Amygdala (tissue), 56 donors: ENCODE measurements around the gene SEC22A.

Experiments
- DNase-seq, 56 donors: peaks; one replicate each; lab custom pipeline; 2025; lab: John Stamatoyannopoulos, UW

Gene SEC22A

DNA sequence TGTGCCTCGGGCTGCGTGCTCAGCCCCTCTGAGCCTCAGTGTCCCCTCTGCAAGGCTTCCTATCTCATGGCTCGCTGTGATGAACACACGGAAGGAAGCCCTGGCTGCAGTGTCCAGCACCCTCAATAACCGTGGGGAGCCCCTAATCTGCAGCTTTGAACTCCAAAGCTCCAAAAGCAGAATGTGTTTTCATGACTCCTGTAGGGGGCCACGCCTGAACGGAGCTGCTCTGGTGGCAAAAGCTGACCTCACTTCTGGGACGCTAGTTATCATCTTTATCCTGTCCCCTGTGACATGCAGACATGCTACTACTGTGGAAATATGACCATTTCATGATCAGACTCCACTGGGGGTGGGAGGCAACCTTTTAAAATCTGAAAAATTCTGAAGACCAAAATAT is 98.8 kb downstream of the SEC22A start:
- no peak for DNase-seq

DNA sequence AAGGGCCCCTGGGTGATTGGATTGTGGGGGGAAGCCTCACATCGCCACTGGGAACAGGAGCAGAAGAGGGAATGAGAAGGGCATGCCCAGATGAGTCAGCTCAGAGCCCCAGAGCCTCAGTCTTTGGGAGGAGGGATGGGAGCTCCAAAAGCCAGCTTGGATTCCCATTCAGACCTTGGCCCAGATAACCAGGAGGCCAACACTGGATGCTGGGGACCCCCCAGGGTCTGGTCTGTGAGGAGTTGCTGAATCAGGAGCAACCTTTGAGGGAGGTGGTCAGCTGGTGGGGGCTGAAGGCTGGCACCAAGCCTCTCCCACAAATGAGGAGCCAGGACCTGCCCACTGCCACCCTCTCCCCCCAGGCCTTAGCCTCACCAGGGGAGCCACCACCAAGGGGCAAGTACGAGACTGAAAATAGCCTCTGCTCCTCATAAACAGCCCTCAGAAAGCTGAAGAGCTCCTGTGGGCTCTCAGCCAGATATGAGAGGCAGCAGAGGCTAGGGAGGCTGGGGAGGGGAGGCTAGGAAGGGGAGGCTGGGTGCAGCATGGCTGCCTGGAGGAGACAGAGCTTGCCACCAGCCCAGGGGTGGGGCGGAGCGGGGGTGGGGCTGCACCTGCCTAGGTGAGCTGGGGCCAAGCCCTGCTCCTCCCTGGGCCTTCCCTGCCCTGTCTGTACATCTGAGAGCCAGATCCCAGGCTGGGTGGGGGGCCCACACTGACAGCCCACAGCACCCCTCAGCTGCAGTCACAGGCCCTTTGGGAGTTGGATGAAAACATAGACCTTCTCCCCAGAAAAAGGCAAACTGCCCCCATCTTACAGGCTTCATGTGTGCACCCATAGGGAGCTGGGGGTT is 99.8 kb downstream of the SEC22A start:
- no peak for DNase-seq

DNA sequence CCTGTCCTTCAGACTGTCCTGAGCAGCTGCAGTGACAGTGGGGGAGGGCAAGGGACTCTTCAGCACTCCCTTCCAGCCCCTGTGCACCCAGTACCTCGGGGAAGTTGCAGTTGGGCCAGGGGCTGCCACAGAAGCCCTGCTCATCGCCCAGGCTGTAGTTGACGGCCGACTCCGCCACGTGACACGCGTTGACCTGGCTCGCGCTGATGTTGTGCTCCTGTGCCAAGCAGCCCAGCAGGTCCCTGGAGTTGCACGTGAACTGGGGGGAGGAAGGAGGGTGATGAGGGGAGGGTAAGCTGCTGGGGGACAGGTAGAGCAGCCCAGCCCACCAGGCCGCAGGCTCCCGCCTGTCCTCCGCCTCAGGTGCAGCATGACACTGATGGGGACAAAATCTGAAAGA is 101.2 kb downstream of the SEC22A start:
- no peak for DNase-seq

DNA sequence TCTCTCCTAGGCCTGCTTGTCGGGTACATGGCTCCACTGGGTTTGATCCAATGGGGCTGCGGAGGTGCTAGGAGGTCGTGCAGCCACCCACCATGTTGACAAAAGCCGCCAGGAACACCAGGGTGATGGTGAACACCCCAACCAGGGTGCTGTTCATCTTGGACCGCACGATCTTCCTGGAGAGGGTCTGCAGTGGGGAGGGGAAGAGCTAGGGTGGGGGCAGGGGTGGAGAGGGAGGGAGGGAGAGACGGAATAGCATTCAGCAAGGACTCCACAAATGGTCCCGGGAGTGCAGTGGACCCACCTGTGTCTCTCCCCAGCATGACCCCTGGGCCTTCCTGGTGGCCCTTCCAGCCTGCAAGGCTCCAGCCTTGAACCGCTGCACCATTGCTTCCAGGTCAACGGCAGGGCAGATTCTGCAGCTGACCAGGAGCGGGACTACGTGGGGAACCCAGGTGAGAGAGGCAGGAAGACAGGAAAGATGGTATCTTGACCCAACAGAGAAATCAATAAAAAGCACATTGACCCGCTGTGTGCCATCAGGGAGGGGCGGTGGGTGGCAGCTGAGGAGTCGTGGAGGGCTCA is 102.3 kb downstream of the SEC22A start:
- DNase-seq = no peak

DNA sequence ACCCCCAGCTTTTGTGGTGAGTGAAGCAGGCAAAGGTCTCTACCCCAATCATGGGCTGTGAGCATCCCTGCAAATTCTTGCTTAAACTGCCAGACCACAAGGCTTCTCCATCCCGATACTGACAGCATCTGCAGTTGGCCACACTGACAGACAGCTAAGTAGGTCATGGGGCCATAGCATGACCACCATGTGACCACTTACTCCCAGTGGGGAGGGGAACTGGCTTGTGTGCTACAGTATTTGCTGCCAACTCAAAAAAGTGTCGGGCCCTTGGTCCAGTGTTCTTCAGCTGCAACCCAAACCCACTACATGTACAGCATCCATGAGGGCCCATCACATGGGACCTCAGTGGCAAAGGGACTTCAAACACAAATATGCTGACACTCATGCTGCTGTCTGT is 103.4 kb downstream of the SEC22A start:
- DNase-seq = peak in 3 of 56 donors; percentile 10 to 22 (median 22)

DNA sequence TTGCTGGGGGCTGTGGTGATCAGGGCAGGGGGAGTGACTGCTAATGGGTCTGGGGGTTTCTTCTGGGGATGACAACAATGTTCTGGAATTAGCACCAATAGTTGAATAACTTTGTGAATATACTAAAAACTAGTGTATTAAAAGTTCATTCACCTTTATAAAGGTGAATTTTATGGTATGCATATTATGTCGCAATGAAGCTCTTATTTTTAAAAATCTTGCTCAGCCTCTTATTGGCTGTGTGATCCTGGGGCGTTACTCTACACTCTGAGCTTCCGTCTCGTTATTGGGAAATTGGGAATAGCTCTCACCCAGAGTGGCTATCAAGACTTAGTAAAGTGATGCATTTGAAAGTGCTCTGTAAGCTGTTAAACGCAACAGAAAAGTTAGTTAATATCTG is 105.3 kb downstream of the SEC22A start:
- DNase-seq = no peak

DNA sequence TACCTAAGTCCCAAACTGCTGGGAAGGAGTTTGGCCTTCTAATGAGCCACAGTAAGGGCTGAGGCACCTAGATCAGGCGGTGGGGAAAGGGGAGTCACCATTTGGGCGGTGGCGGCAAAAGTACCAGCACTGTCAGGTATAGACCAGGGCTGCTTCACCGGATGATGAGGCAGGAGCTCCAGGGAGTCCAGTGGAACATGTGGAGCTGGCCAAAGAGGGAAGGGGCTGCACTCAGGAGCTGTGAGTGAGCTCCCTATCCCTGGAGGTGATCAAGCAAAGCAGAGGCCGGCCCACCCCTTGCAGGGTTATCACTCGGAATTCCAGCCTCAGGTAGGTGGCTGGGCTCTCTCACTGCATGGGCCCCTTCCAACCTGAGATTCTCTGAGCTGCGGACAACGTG is 108.4 kb downstream of the SEC22A start:
- no peak for DNase-seq

DNA sequence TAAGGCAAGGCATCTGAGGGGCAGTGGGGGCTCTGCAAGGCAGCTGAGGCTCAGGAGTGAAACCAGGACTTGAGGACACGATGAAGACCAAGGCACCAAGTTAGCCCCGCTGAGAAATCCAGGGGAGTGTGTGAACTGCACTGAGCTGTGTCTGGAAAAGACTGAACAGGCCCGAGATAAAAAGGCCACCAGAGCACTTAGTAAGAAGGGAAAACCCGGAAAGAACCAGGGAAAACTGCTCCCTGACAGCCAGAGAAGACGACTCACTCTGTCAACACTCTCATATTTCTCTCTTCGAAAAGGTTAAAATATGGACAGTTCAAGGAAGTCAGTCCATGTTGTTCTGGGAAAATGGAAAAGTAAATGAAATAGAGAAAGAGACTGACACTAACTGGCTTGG is 109.0 kb downstream of the SEC22A start:
- no peak for DNase-seq

DNA sequence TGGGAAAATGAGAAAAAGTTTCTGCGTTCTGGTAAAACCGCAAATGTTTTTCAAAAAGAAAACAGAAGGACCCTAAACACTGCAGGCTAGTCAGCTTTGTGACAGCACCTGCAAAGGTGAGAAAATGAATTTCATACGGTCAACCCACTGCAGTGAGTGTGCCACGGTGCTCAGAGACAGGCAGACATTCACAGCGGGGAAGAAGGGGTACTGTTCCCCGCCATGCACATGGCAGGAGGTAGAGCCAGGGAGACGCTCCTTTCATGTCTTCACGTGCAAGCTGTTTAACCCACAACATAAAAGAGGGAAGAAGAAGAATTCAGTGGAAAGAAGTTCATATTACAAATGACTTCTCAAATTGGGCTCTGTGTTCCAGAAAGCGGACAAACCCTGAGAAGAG is 109.5 kb downstream of the SEC22A start:
- no peak for DNase-seq

DNA sequence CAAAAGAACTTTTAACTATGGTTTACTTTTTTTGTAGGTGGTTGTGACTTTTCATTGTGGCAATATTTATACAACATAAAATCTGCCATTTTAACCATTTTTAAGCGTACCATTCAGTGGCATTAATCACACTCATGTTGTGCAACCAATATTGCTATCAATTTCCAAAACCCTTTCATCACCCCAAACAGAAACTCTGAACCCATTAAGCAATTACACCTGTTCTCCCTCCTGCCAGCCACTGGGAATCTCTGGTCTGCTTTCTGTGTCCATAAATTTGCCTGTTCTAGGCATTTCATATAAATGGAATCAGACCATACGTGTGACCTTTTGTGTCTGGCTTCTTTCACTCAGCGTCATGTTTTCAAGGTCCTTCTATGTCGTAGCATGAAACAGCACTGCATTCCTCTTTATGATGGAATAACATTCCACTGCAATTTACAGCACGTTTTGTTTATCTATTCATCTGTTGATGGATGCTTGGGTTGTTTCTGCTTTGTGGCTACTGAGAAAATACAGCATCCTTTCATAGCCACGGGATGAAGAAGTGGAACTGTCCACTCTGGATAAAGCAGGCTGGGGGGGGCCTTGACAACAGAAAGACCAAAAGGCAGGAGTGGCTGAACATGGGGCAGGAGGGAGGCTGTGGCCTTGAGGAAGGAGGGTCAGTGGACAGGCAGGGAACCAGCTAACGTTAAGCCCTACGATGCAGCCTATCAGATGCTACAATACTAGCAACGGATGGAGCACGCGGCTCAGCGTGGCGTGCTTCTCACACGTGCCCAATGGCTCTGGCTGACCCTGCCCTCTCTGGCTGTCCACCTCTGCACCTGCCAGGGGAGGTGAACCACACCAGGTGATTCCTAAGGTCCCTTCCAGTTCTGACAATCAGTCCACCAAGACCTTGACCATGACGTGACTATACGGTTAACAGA is 110.9 kb downstream of the SEC22A start:
- no peak for DNase-seq

DNA sequence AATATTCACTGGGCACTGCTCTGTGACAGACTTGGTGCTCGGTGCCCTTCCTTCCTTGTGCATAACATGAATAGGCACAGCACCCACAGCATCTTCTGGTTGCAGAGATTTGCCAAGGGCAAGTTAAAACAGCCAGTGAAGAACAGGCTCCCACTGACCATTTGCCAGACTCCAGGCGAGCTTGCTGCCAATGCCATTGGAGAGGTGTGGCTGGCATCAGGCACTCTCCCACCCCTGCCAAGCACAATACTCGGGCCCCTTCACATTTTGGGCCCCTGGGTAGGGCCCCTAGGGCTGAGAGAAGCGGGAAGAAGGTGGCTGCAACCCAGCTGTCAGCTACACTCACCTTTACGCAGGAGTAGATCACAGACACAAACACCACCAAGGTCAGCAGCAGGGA is 112.1 kb downstream of the SEC22A start:
- no peak for DNase-seq

DNA sequence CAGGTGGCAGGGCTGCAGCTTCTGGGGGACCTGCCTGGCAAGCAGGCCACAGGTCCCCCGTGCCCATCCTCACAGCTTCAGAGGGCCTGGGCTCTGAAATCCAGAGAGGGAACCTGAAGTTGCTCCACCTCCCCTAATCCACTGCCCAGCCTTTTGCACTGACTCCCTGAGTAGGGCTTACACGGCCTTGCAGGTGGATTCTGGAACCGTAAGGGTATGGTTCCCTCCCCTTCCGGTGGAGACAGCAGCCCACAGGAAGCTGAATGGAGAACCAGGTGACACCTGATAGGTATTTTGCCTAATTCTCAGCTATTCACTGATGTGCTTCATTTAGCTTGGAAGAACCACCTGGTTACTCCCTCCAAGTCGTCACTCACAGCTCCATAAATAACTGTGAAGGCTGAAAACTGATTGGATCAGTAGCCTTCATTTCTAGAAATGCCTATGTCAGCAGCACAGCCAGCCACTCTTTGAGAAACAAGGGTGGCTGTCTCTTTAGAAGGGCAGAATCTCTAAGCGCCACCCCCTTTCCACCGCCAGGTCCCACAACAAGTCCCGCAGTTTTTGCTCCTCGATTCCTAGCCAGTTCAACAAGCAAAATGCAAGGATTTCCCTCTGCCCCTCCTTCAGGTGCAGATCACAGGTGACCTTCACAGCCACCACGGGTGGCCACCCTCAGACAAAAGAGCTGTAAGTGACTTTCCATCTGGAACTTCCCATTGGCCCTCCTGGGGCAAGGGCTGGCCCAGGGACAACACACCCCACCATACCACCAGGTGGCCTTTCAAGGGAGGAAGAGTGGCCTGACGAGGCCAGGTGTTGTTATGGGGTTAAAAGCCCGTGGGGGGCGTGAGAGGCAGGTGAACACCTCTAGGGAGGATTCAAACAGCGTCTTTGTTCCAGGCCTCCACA is 112.9 kb downstream of the SEC22A start:
- DNase-seq = no peak

DNA sequence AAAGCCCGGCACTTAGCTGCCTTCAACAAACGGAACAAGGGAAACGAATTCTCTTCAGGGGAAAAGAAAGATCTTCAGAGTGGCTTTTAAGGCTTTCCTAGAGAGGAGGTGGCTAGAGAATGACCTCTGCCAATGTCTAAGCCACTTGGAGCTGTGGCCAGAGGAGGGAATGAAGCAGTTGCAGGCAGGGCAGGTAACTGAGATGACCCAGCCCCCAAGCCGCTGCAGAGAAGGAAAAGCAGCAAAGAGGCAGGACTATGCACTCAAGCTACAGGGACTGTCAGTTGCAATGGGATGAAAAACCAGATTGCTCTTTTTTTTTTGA is 113.5 kb downstream of the SEC22A start:
- no peak for DNase-seq

DNA sequence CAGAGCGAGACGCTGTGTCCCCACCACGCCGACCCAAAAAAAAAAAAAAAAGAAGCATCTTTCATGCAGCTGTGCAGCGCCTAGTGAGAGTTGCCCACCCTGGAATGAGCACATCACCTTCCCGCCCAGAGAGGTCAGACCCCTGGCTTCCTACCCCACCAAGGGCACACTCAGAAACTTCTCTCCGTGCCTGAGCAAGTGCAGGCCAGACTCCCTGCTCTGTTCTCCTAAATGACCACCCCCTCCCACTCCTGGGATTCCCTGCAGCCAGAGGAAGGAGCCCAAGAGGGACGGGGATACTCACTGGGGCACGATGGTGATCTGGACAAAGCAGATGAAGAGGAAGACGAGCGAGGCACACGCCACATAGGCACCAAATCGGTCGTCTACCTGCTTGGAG is 116.0 kb downstream of the SEC22A start:
- DNase-seq = no peak

DNA sequence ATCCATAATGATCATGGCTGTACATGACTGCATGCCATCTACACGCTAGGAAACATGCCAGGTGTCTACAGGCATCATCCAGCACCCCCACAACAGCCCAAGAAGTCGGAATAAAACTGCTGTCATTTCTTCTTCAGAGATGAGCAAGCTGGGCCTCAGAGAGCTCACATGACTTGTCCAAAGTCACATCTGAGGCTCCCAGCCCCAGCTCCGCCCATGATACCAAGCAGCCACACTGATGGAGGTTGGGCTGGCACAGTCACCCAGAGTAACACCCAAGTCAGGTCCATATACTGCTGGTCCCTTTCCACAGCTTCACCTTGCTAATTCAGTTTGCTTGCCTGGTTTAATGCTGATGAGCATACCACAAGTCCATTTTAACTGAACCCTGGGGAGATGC is 116.6 kb downstream of the SEC22A start:
- no peak for DNase-seq

DNA sequence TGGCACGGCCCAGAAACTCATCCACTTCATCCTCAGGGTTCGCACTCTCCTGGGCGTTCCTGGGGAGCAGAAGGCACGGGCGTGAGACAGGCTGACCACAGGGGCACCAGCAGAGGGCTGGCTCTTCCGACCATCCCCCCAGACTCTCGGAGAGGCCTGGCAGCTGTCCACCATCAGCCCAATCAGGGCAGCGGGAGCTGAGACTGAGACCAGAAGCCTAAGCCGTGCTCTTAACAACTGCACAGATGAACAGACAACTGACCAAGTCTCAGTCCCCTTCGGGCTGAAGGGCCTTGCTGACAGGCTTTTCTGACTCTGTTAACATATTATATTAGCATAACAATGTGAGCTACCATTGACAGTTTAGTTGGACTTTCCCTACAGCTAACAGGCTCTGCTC is 118.0 kb downstream of the SEC22A start:
- DNase-seq = no peak

DNA sequence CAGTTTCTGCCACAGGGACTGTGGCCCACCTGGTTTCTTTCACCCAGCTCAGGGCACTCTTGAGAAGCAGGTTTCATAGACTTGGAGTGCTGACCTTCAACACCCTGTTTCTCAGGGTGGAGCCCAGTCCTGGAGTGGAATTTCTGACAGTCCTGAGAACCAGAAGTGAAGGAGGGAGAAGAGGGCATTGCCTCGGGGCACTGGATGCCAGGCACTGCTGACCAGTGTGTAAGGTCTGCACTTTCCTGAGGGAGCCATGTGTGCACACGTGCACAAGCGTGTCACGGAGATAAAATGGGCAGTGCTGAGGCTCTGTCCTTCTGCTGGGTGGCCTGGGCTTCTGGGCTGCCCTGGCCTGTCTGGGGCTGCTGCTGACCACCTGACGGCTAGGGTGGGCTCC is 118.5 kb downstream of the SEC22A start:
- DNase-seq = no peak

DNA sequence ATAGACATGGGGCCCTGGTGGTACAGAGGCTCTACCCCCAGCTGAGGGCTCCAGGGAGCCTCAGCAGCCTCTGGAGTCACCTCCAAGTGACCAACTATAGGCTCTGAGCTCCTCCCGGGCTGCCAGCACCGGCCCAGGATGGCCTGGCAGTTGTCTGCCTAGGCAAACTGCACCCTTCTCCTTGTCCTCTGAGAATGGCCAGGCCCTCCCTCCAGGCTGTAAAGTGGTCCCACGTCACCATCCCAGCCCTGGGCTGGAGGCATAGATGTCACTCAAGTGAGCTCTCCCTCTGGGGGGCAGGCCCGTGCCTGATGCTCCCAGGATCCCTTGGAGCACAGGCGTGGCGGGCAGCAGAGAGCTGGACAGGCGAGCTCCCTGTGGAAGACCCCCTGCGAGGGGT is 120.1 kb downstream of the SEC22A start:
- no peak for DNase-seq

DNA sequence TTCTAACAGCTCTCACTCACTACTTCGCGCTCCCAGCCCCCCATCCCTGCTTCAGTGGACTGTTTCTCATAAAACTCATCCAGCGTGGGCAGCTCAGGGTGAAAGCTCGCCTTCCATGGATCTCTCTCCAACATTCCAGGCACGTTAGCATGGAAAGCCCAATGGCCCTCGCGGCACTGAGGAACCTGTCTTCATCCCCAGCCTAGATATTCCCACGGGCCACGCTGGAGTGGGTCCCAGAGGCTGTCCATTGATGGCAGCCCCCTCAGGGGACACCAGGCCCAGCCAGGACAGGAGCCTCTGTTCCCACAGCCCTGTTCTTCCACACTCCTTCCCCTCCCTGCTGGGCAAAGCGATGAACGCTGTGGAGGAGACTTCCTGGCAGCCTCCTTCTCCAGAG is 121.1 kb downstream of the SEC22A start:
- DNase-seq = no peak
